ENCODE data around the gene SCEL. TPM values are rescaled to one million over a fixed set of nuclear protein-coding genes. Genes with fewer than 3 reads are reported as not detected.
A peak's percentile ranks its signal among the peaks of the same experiment; 100 is the strongest.
"Not testable (repeated sequence)": the region's sequence is repeated elsewhere in the genome, so short reads cannot be mapped to it uniquely, and the experiment has no call there.

SCEL gene, protein sequence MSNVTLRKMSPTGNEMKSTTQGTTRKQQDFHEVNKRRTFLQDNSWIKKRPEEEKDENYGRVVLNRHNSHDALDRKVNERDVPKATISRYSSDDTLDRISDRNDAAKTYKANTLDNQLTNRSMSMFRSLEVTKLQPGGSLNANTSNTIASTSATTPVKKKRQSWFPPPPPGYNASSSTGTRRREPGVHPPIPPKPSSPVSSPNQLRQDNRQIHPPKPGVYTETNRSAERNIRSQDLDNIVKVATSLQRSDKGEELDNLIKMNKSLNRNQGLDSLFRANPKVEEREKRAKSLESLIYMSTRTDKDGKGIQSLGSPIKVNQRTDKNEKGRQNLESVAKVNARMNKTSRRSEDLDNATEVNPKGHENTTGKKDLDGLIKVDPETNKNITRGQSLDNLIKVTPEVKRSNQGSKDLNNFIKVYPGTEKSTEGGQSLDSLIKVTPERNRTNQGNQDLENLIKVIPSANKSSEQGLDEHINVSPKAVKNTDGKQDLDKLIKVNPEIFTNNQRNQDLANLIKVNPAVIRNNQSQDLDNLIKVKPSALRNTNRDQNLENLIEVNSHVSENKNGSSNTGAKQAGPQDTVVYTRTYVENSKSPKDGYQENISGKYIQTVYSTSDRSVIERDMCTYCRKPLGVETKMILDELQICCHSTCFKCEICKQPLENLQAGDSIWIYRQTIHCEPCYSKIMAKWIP
- not detected for polyA plus RNA-seq (2013, experiment 1 of 2; ENCODE audit: insufficient read length)
- not detected for polyA plus RNA-seq (2013, experiment 2 of 2; ENCODE audit: insufficient read length)

GRCh38 chr13:77535448-77535847 lies at the start of gene SCEL:
Gene SCEL, plus strand, starts transcription at chr13:77535706. Its CDS starts 20,170 bp downstream, at chr13:77555876.
- DNase-seq = no peak

GRCh38 chr13:77489566-77490337 lies 45.8 kb upstream of the SCEL start:
- no peak for DNase-seq

- DNase-seq = peak; percentile 20
Observed at GRCh38 chr13:77492982-77493381, 42.5 kb upstream of the SCEL start.

GRCh38 chr13:77494226-77494625 lies 41.3 kb upstream of the SCEL start:
- no peak for DNase-seq

DNA sequence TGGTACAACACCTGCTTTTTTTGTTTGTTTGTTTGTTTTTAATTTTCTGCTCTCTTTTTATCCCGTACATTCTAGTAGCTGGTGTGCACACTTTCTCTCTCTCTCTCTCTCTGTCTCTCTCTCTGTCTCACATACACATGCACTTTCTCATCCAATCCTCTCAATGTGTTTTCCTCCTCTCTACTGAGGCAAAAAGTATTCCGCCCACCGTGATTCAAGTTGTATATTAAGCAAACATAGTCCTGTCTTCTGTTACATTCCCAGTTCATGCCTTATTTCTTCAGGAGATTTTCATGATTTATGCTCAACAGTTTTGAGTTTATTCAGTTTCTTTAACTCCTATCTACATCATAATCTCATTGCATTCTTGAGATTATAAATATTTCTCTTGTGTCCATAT lies 38.2 kb upstream of the SCEL start:
- no peak for DNase-seq

DNA sequence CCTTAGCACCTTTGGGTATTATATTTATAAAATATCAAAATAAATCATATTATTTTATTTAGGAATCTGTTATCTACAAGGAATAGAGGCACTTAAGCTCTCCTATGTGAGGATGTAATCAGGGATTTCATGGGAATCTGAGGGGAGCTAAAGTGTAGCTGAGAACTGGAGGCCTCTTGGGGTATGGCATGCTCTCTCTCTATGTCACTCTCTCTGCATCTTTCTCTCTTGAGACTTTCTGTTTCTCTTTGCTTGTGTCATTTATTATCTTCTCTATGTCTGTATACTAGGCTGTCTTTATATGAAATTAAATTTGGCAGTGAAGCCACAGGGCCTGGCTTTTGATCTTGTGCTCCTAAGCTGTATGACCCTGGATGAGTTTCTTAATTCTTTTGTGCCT lies 37.7 kb upstream of the SCEL start:
- no peak for DNase-seq

- DNase-seq = no peak
Observed at GRCh38 chr13:77502104-77502720, 33.3 kb upstream of the SCEL start.

DNA sequence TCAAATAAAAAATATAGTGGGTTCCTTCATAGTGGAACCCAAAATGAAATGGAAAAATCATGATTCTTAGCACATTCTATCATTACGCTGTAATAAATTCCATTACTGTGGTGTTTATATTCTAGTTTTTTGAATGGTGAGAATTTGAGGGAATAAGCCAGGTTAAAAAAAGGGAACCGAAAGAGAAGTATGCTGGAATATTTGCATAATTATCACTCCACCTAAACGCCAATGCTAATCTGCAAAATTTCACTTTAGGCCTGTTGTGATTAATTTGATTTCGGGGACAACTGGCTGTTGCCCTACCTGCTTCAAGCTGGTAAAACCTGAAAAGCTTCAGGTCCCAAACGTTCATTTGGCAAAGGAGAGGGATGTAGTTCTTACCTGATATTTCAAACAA lies 32.1 kb upstream of the SCEL start:
- DNase-seq = no peak

DNA sequence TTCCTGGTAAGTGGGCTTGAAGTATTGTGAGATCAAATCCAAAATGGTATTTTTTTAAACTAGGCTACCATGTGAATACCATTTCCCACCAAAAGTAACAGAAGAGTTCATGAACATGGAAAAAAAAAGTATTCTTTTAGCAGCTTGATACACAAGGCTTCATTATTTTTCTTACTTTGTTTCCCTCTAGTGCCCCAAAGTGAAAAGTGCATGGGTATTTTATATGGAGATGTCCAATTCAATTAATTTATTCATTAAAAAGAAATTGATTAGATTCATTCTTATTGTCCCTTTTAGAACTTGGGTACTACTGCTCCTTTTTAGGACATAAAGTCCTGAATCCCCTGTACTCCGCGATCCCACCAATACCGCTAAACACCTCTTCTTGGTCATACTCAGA lies 28.6 kb upstream of the SCEL start:
- DNase-seq = no peak

DNA sequence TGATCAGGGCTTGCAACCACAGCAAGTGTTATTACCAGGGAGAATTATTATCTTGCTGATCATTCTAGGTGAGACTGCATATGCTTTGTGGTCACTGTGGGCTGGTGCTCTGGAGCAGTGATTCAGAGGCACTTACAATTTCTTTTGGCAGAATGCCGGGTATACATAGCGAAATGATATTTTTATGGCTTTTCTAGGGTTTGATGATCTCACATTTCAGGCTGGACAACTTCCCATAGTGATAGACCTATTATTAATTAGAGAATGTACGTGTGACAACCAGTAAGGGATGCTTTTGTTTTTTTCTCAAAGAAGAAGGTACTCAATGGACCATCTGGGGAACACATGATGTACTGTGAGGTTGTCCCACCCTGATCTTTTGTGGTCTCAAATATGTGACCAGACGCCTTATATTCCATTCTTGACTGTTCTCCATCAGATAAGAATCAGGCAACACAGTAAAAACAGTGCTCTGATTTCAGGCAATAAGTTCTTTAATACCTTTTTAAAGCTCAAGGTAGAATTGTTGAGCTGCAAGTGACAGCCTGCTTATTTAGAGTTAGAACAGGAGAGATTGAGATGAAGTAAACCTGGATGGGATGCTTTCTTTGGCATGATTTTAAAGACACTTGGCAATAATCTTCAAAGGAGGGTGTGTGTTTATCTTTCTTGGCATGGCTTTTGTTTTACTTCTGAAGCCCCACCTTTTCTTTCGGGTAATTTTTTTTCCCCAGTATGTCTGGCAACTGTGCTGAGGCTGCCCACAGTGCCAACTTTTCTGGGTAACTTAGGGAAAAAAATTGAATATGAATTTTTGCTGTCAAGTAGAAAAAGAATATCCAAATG lies 27.4 kb upstream of the SCEL start:
- DNase-seq = peak; percentile 95

DNA sequence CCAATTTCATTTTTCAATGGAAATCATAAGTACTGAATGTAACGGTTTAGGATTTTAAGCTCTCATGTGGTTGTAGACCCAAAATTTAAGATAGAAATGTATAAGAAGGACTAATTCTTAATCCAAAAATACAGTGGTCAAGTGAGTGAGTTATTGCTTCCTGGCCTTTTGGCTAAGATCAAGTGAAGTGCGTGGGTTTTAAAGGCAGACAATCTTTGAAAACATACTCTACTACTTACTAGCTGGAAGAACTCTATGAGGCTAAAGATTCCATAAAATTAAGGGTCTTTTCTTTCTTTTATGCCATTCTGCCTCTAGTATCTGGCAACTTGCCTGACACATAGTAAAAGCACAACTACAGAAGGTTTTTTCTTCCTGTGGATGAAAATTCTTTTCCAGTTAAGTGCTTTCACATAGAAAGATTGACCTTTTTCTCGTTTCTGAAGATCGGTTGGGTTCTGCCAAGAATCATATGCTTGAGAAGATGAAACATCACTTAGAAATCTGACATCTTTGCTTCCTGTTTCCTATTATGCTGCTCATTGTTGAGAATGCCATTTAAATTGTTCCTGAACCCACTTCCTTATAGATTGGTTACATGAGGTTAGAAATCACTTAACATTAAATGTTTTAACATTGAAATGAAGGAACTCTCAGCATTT lies 26.4 kb upstream of the SCEL start:
- DNase-seq = peak; percentile 81

GRCh38 chr13:77510156-77510555 lies 25.4 kb upstream of the SCEL start:
- DNase-seq = no peak

DNA sequence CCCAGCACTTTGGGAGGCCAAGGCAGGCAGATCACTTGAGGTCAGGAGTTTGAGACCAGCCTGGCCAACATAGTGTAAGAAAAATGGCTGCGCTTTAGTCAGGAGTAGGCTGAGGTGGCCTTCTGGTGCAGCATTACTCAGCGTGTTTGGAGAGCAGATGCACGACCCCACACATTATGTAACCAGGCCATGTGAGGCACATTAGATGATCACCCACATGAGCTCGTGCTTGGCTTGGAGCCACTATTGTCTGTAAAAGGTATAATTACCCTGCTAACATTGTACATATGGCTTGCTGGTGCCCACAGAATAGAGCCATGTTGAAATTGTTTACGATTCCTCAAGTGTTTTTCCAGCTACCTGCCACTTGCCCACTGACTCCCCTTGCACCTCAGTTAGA lies 24.0 kb upstream of the SCEL start:
- DNase-seq = no peak

DNA sequence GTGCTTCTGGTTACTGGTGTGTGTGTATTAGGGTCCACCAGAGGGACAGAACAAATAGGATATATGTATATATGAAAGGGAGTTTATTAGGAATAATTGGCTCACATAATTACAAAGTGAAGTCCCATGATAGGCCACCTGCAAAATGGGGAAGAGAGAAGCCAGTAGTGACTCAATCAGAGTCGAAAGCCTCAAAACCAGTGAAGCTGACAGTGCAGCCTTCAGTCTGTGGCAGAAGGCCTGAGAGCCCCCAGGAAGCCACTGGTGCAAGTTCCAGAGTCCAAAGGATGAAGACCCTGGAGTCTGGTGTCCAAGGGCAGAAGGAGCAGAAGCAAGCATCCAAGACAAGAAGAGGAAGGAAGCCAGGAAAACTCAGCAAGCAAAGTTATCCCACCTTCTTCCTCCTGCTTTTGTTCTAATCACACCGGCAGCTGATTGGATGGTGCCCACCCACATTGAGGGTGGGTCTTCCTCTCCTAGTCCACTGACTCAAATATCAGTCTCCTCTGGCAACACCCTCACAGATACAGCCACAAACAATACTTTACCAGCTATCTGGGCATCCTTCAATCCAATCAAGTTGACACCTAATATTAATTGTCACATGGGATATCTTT lies 21.7 kb upstream of the SCEL start:
- no peak for DNase-seq

DNA sequence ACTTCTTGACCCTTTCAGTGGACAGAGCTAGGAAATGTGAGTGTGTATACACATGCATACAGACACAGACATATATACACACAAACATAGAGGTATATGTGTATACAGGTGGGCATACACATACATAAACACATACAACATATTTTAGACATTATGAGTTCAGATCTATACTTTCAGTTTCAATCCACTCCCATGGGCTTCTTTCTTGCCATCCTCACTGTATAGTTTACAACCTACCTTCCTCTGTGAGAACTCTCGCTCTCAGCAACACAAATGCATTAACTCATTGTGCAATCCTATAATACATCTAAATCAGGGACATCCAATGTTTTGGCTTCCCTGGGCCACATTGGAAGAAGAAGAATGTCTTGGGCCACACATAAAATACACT lies 21.2 kb upstream of the SCEL start:
- DNase-seq = no peak

- no peak for DNase-seq
Observed at GRCh38 chr13:77515785-77516184, 19.7 kb upstream of the SCEL start.

GRCh38 chr13:77516342-77516789 lies 19.1 kb upstream of the SCEL start:
- DNase-seq = peak; percentile 61

DNA sequence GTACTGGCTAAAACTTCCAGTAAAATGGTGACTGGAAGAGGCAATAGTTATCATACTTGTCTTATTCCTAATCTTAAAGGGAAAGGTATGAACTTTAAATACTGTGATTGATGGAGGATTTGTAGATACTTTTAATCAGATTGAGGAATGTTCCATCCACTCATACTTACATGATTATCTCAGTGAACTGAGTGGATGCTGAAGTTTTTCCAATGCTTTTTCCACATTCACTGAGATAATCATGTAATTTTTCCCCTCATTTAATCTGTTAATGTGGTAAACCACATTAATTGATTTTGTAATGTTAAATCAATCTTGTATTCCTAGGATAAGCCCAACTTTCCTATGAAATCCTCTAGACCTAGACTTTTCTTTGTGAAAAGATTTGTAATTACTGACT lies 17.2 kb upstream of the SCEL start:
- DNase-seq = no peak

GRCh38 chr13:77519396-77519795 lies 16.1 kb upstream of the SCEL start:
- not testable (repeated sequence) for DNase-seq

DNA sequence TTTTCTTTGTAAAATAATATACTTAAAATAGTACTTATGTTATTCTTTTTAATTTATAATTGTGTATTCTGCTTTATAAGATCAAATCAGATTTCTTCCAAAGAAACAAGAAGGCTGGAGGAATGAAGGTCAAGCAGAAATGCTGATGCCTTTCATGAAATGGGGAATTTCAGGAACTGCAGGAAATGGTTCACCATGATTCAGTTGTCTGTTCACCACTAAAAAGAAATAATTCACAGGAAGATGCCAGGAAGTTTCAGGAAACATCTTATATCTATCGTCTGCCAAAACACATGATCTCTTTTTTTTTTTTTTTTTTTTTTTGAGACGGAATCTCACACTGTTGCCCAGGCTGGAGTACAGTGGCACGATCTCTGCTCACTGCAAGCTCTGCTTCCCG lies 15.7 kb upstream of the SCEL start:
- DNase-seq = peak; percentile 48

- DNase-seq = no peak
Observed at GRCh38 chr13:77521194-77521593, 14.3 kb upstream of the SCEL start.
